Ovary (tissue), 9 donors: ENCODE data around the gene CELF4. TPM values are rescaled to one million over a fixed set of nuclear protein-coding genes. Genes with fewer than 3 reads are reported as not detected.

ENCODE experiments used
- DNase-seq, 5 donors: peaks; one replicate each; pipeline ENCODE4 v3.0.0-alpha.2; 2019 to 2020
- H3K27ac ChIP-seq, 2 donors: fragments of 200-600 bp; one replicate each; pipeline versions ENCODE4 v1.5.1 to v1.8.0; 2019 to 2022
- H3K27me3 ChIP-seq: fragments of 200-600 bp; one replicate; pipeline ENCODE4 v1.8.0; 2022
- H3K36me3 ChIP-seq: fragments of 200-600 bp; sonication (generic); one replicate; pipeline ENCODE4 v1.5.1; 2019
- H3K4me1 ChIP-seq: one replicate; pipeline ENCODE4 v1.8.1; 2013; ENCODE audit warnings: mild to moderate bottlenecking, moderate library complexity; ENCODE audit not compliant: insufficient read depth
- H3K4me3 ChIP-seq: fragments of 200-600 bp; sonication (generic); one replicate; pipeline ENCODE4 v1.5.1; 2017
- H3K9me3 ChIP-seq, 2 donors: fragments of 200-600 bp in 1 of 2; sonication (generic) in 1 of 2; one replicate each; pipeline versions ENCODE4 v1.5.1 to v1.8.1; 2013 to 2019; ENCODE audit warnings: mild to moderate bottlenecking in 1 of 2, moderate library complexity in 1 of 2
- EP300 ChIP-seq: sonication (generic); formaldehyde crosslinking; IDR thresholded peaks from one replicate; pipeline ENCODE4 v1.6.1; 2017; ENCODE audit warnings: antibody characterized with exemption
- POLR2A ChIP-seq: fragments of 450-650 bp; IDR thresholded peaks from one replicate; pipeline ENCODE4 v1.6.1; 2017; ENCODE audit warnings: antibody characterized with exemption, mild to moderate bottlenecking, moderate library complexity
- WGBS, 3 donors: extraction: QIAGEN DNeasy Blood & Tissue Kit in 1 of 3; methylation state at CpG; one replicate each; pipeline versions ENCODE4 v1.1.5 to v1.1.7; 2013 to 2017; 5-methylcytosine and 5-hydroxymethylcytosine counted together
- intact Hi-C, 4 donors: fragments of 100-400 bp; cut with DNase I; formaldehyde crosslinking; loops; one replicate each; pipeline versions ENCODE4 v1.11.0 to v1.15.1; 2022 to 2023
- polyA plus RNA-seq, 2 donors: library from polyadenylated mRNA; stranded (reverse); fragments of 200-250 nt in 1 of 2; fragments of 350-450 nt in 1 of 2; fragmentation: Illumina TruSeq in 1 of 2; extraction: RNeasy Lipid Tissue Mini Kit (QIAGEN cat#74804) in 1 of 2; gene quantifications; one replicate each; pipeline ENCODE4 v1.2.3, GENCODE V29; 2013 to 2014
- total RNA-seq, 7 donors: library from RNA; depleted of rRNA in 2 of 7; stranded (reverse); fragments of >200 nt in 2 of 7; fragmentation: NEBNext Ultra II Directional in 3 of 7; extraction: Animal tissue kit (Norgen Biotek cat#: 25700) in 3 of 7; gene quantifications; one replicate each; pipeline versions ENCODE4 v1.1.0 to v1.2.4, GENCODE V29; 2016 to 2023
- TF ChIP-seq, protein P1 (sequence below), 3 donors: fragments of 450-650 bp in 2 of 3; fragments of 200-600 bp in 1 of 3; IDR thresholded peaks; one replicate each; pipeline versions ENCODE4 v1.5.1 to v1.8.0; 2016 to 2022; ENCODE audit warnings: antibody characterized with exemption in 3 of 3, mild to moderate bottlenecking in 1 of 3
- donor health status: DM: no; HTN: no; CAD: no; lungs with moderate emphysema.
- donor health status: DM: no; HTN: no; CAD: no.
- donor health status: Bipolar disorder and iron deficiency.
- donor health status: DM: yes; HTN: yes; CAD: no.
- donor health status: DM: no; HTN: no; CAD: no.
- donor health status: DM: yes; HTN: yes; CAD: no.

The CELF4 gene
- total and polyA plus RNA-seq, 9 donors: 0.15 to 1.6 (median 1.1) TPM; not detected in 1

DNA sequence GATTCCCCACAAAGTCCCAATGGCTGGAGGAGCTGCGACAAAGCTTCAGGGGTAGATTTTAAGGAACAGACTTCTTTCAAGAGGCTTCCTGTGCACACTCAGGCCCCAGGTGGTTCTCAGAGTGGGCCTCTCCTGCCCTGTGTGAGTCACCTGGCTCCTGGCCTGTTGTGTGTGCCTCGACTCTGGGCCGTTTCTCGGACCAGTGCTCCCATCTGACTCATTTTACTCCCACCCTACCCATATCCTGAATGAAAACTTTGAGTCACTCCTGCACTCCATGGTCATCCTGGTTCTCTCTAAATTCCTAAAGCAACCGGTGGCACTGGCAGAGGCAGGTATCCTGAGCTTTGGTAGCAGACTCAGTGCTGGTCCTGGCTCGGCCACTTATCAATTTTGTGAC lies 84.1 kb downstream of the CELF4 start:
- Histone ChIP-seq H3K36me3 (no peaks in the 10 kb centered on the region), H3K9me3 (no peaks in the 10 kb centered on the region), H3K27me3 (no peaks in the 10 kb centered on the region), H3K4me1 (peaks cover 4% of the 10 kb centered on the region), H3K27ac (no peak overlapping the region), H3K4me3 (no peak overlapping the region)
- TF ChIP-seq POLR2A: no peak
- no peak for TF ChIP-seq EP300
- TF ChIP-seq, protein P1, sequence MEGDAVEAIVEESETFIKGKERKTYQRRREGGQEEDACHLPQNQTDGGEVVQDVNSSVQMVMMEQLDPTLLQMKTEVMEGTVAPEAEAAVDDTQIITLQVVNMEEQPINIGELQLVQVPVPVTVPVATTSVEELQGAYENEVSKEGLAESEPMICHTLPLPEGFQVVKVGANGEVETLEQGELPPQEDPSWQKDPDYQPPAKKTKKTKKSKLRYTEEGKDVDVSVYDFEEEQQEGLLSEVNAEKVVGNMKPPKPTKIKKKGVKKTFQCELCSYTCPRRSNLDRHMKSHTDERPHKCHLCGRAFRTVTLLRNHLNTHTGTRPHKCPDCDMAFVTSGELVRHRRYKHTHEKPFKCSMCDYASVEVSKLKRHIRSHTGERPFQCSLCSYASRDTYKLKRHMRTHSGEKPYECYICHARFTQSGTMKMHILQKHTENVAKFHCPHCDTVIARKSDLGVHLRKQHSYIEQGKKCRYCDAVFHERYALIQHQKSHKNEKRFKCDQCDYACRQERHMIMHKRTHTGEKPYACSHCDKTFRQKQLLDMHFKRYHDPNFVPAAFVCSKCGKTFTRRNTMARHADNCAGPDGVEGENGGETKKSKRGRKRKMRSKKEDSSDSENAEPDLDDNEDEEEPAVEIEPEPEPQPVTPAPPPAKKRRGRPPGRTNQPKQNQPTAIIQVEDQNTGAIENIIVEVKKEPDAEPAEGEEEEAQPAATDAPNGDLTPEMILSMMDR (IDR thresholded peaks at IDR 0.05): no peak
- 40 to 63% (median 41%) methylated on average over 6 of the region's 6 CpGs for WGBS, 3 donors
- no peak for DNase-seq
- intact Hi-C loops: loop anchor here in 1 of 4 donors (10.0 kb wide), 1 partner anchor 57 kb away; no protein-coding TSS in a partner anchor

DNA sequence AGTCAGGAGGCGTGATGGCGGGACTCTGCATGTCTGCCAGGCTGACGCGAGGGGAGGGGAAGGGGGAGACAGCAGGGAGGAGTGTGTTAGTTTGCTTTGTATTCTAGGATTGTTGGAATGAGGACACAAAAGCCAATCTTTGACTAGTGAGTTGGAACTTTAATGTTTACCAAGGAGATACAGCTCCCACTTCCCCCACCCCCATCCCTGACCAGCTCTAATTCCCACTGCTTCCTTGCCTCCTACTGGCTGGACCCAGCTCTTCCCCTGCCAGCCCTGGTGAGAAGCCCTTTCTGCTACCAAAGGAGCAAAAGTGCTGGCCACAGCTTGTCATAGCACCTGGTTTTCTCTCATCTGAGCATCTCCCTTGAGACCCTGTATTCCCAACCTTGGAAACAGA lies 84.5 kb downstream of the CELF4 start:
- Histone ChIP-seq H3K27ac (no peak overlapping the region), H3K4me1 (peaks cover 4% of the 10 kb centered on the region), H3K27me3 (no peaks in the 10 kb centered on the region), H3K4me3 (no peak overlapping the region), H3K9me3 (no peaks in the 10 kb centered on the region), H3K36me3 (no peaks in the 10 kb centered on the region)
- 13 to 30% (median 16%) methylated on average over 4 of the region's 4 CpGs for whole genome bisulfite sequencing, 3 donors
- intact Hi-C loops: loop anchor here in 1 of 4 donors (10.0 kb wide), 1 partner anchor 56 kb away; no protein-coding TSS in a partner anchor
- DNase-seq: no peak
- TF ChIP-seq, protein P1 (IDR thresholded peaks at IDR 0.05): no peak
- TF ChIP-seq POLR2A: no peak
- TF ChIP-seq EP300: no peak

DNA sequence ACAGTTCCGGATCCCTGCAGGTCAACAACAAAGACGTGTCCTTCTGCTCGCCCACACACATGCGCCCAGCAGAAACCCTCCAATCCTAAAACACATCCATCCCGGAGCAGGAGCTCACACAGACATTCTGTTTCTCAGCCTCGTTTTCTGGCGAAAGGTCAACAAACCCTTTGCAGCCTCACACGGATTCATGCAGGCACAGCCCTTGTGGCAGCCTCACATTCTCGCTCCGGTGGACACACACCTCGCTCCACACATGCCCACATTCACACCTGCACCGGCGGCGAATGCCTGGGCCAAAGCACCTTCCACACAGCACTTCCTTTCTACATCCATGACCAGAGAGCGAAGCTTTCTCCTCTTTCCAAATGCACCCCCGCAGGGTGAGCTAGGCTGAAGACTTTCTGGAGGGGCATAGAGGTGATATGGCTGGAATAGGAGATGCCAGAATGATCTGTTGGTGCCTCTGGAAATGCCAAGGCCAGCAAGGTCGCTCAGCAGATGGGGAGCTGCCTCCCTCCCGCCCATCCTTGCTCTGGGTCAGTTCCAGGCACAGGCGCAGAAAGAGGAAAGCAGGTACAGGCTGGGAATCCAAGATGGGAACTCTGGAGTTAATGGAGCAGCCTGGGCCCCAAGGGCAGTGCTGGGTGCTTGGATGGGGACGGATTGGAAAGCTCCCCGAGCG lies 88.8 kb downstream of the CELF4 start:
- H3K9me3 ChIP-seq: no peaks in the 10 kb centered on the region
- H3K36me3 ChIP-seq: no peaks in the 10 kb centered on the region
- no peaks in the 10 kb centered on the region for H3K27me3 ChIP-seq
- no peak for TF ChIP-seq POLR2A
- TF ChIP-seq, protein P1 (IDR thresholded peaks at IDR 0.05): no peak
- no peak for TF ChIP-seq EP300
- no peak for DNase-seq
- H3K4me3 ChIP-seq: no peak overlapping the region
- H3K4me1 ChIP-seq: no peaks in the 10 kb centered on the region
- WGBS, 3 donors: 72 to 75% (median 73%) methylated on average over 22 of the region's 22 CpGs
- intact Hi-C loops: no loop called here
- no peak overlapping the region for H3K27ac ChIP-seq

DNA sequence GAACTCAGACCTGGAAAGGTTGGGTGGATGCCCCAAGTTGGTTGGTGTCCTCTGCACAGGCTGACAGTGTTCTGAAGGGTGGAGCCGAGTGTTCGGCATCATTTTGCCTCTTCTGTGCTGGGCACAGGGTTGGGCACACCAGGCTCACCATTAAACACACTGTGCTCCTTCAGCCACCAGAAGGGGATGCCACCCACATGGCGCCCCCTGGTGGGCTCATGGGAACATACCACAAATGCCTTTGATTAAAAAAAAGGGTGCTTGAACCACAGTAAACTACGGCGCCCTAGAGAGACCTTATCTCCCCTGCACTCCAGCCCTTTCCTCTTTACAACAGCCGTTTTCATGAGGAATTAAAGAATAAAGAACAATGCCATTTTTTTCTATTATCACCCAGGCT lies 89.4 kb downstream of the CELF4 start:
- Histone ChIP-seq H3K27ac (no peak overlapping the region), H3K9me3 (no peaks in the 10 kb centered on the region), H3K4me3 (no peak overlapping the region), H3K4me1 (no peaks in the 10 kb centered on the region), H3K36me3 (no peaks in the 10 kb centered on the region), H3K27me3 (no peaks in the 10 kb centered on the region)
- DNase-seq: peak in 2 of 5 donors; percentile 28 to 56
- intact Hi-C loops: no loop called here
- TF ChIP-seq, protein P1 (IDR thresholded peaks at IDR 0.05): no peak
- TF ChIP-seq EP300: no peak
- TF ChIP-seq POLR2A: no peak
- whole genome bisulfite sequencing, 3 donors: 46 to 54% (median 52%) methylated on average over 6 of the region's 6 CpGs
